ENCODE results near the gene TRIP12. TPM values are rescaled to one million over a fixed set of nuclear protein-coding genes. Genes with fewer than 3 reads are reported as not detected.

Gene TRIP12
- total RNA-seq, 1 experiment from 2014 or later = 265 TPM

GRCh38 chr2:229779650-229780049 is 142.2 kb downstream of the TRIP12 start:
- POLR2A ChIA-PET = interaction anchor here (0.5 to 1.0 kb wide), 3 partner anchors 15 to 767 kb away, joined by 3 to 4 read pairs (median 4); no protein-coding TSS in a partner anchor
- H3K4me3 Mint-ChIP-seq (ENCODE audit: unreplicated experiment) = no peak overlapping the region
- CTCF ChIA-PET = interaction anchor here (0.5 to 6.0 kb wide), 24 partner anchors 8 to 1605 kb away, joined by 3 to 74 read pairs (median 4); no protein-coding TSS in a partner anchor
- no peak for DNase-seq (ENCODE audit: unreplicated experiment)
- intact Hi-C loops (cut with micrococcal nuclease) = loop anchor here (1.0 kb wide), 1 partner anchor 832 kb away; no protein-coding TSS in a partner anchor
- peaks cover 6% of the 10 kb centered on the region for H3K4me1 Mint-ChIP-seq (ENCODE audit: insufficient read depth, unreplicated experiment)
- no TSS peak for BruUV-seq (replicated peaks)
- no peak overlapping the region for H3K27ac Mint-ChIP-seq (ENCODE audit: low read depth, unreplicated experiment)
- TF ChIP-seq CTCF (IDR thresholded peaks at IDR 0.05; ENCODE audit: unreplicated experiment) = no peak
- no peaks in the 10 kb centered on the region for H3K27me3 Mint-ChIP-seq (ENCODE audit: insufficient read depth, unreplicated experiment)
- no peaks in the 10 kb centered on the region for H3K9me3 Mint-ChIP-seq (ENCODE audit: unreplicated experiment)
- H3K36me3 Mint-ChIP-seq (ENCODE audit: insufficient read depth, unreplicated experiment) = peaks cover 81% of the 10 kb centered on the region

- Mint-ChIP-seq H3K9me3 (ENCODE audit: unreplicated experiment) (no peaks in the 10 kb centered on the region), H3K36me3 (ENCODE audit: insufficient read depth, unreplicated experiment) (peaks cover 81% of the 10 kb centered on the region), H3K4me3 (ENCODE audit: unreplicated experiment) (no peak overlapping the region), H3K27me3 (ENCODE audit: insufficient read depth, unreplicated experiment) (no peaks in the 10 kb centered on the region), H3K4me1 (ENCODE audit: insufficient read depth, unreplicated experiment) (peaks cover 6% of the 10 kb centered on the region), H3K27ac (ENCODE audit: low read depth, unreplicated experiment) (no peak overlapping the region)
- intact Hi-C loops (cut with micrococcal nuclease) = no loop called here
- ChIA-PET CTCF (interaction anchor here (0.7 kb wide), 1 partner anchor 187 kb away, joined by 3 read pairs; no protein-coding TSS in a partner anchor), POLR2A (no interaction called here)
- TF ChIP-seq CTCF (IDR thresholded peaks at IDR 0.05; ENCODE audit: unreplicated experiment) = no peak
- DNase-seq (ENCODE audit: unreplicated experiment) = no peak
- no TSS peak for BruUV-seq (replicated peaks)
Observed at GRCh38 chr2:229777716-229778115, 144.1 kb downstream of the TRIP12 start.

- no peak overlapping the region for H3K27ac Mint-ChIP-seq (ENCODE audit: low read depth, unreplicated experiment)
- H3K9me3 Mint-ChIP-seq (ENCODE audit: unreplicated experiment) = no peaks in the 10 kb centered on the region
- TF ChIP-seq CTCF (IDR thresholded peaks at IDR 0.05; ENCODE audit: unreplicated experiment) = no peak
- DNase-seq (ENCODE audit: unreplicated experiment) = no peak
- intact Hi-C loops (cut with micrococcal nuclease) = no loop called here
- no peak overlapping the region for H3K4me3 Mint-ChIP-seq (ENCODE audit: unreplicated experiment)
- H3K4me1 Mint-ChIP-seq (ENCODE audit: insufficient read depth, unreplicated experiment) = peaks cover 6% of the 10 kb centered on the region
- no peaks in the 10 kb centered on the region for H3K27me3 Mint-ChIP-seq (ENCODE audit: insufficient read depth, unreplicated experiment)
- POLR2A ChIA-PET = interaction anchor here (0.6 to 1.5 kb wide), 4 partner anchors 9 to 120 kb away, joined by 3 read pairs; no protein-coding TSS in a partner anchor
- peaks cover 91% of the 10 kb centered on the region for H3K36me3 Mint-ChIP-seq (ENCODE audit: insufficient read depth, unreplicated experiment)
- no TSS peak for BruUV-seq (replicated peaks)
- CTCF ChIA-PET = no interaction called here
Observed at GRCh38 chr2:229775614-229776313, 146.0 kb downstream of the TRIP12 start.

GRCh38 chr2:229774237-229774636 is 147.6 kb downstream of the TRIP12 start:
- H3K27me3 Mint-ChIP-seq (ENCODE audit: insufficient read depth, unreplicated experiment) = no peaks in the 10 kb centered on the region
- POLR2A ChIA-PET = interaction anchor here (0.6 to 1.5 kb wide), 2 partner anchors 15 to 366 kb away, joined by 3 read pairs; no protein-coding TSS in a partner anchor
- peaks cover 96% of the 10 kb centered on the region for H3K36me3 Mint-ChIP-seq (ENCODE audit: insufficient read depth, unreplicated experiment)
- no TSS peak for BruUV-seq (replicated peaks)
- H3K4me1 Mint-ChIP-seq (ENCODE audit: insufficient read depth, unreplicated experiment) = no peaks in the 10 kb centered on the region
- CTCF ChIA-PET = no interaction called here
- H3K4me3 Mint-ChIP-seq (ENCODE audit: unreplicated experiment) = no peak overlapping the region
- DNase-seq (ENCODE audit: unreplicated experiment) = no peak
- no peaks in the 10 kb centered on the region for H3K9me3 Mint-ChIP-seq (ENCODE audit: unreplicated experiment)
- TF ChIP-seq CTCF (IDR thresholded peaks at IDR 0.05; ENCODE audit: unreplicated experiment) = no peak
- intact Hi-C loops (cut with micrococcal nuclease) = no loop called here
- H3K27ac Mint-ChIP-seq (ENCODE audit: low read depth, unreplicated experiment) = no peak overlapping the region
